CD4-positive, alpha-beta T cell treated with Interleukin-6 for 4 hours (primary cell): ENCODE measurements around the gene DUXB.

ENCODE experiments used
- DNase-seq: peaks from one replicate; pipeline ENCODE4 v3.0.0-alpha.2; 2020; ENCODE audit warnings: mixed read lengths

DUXB gene, protein sequence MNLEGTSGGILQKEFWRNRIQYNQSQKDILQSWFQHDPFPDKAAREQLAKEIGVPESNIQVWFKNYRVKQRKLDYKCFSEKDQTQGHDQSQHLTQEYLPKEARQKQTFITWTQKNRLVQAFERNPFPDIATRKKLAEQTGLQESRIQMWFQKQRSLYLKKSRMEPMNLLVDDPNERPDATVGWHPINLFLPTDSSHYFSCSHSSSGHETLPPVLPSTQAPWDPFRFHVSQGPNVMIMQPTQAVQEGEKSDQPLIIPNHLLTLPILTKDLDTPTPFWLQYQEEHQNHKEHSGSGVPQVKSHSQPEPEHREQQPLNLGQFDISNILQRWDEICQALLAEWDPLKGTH

DNA sequence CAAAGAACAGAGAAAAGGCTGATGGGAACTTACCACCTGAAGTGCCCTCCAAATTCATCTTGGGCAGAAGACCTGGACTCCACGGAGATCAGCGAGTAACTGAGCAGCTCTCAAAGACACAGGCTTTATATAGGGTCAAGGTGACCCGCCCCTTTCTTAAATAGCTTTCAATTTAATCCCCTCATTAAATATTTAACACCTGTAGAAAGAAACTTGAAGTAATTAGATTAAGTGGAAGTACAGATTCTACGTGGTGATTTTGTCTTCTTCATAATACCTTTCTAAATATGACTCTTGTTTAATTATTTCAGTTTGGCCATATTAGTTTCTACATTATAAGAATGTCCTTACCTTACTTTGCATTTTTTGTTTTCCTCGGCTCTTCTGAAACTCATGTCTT lies at the start of gene DUXB:
TSS of gene DUXB (minus strand) at position 101 of the 400 bp plus-strand sequence. CDS start at position 58, 43 bp downstream.
- no peak for DNase-seq

DNA sequence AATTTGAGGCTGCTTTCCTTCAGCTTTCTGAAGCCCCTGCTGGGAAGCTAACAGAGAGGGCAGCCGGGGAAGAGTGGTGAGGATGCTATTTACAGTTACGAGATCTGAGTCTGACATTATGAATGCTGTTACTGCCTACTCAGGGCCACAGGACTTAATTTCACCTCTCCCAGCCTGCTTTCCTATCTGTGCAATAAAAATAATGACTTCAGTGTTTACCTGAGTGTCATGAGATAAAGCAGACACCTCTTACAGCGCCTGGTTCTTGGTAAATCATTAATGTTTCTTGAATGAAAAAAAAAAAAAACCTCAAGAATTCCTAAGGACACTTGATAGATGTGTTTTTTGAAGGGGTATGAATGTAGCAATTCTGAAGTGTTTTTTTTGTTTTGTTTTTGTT lies 49.3 kb upstream of the DUXB start:
- DNase-seq, result no peak

DNA sequence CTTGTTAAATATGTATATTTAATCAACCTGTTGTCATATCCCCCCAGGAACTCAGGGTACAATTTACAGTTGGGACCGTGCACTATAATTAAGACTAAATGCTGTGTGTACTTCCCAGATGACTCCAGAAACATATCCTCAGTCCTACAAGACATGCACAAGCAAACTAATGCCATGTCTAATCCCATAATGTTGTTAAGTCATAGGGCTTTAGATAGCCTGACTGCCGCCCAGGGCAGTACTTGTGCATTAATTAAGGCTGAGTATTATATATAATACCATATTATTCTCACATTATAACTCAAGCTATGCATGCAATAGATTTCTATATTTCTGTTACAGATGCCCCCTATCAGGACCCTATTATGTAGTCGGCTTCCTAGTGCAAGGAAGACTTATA lies 45.1 kb upstream of the DUXB start:
- no peak for DNase-seq

DNA sequence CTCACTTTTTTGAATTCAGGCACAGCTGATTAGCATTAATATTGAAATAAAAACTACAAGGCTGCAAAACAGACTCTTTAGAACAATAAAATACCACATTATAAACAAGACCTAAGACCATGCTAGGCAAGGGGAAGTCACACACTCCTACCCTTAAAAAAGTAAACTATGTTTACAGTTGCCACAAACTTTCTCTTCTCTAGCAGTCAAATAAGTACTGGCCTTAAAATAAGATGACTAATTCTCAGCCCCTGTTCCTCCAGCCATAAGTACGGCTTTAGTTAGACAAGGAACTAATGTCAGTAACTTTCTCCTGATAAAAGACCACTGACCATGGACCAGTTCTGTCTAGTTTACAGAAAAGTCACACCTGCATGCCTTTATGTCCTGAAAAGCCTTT lies 44.6 kb upstream of the DUXB start:
- no peak for DNase-seq

DNA sequence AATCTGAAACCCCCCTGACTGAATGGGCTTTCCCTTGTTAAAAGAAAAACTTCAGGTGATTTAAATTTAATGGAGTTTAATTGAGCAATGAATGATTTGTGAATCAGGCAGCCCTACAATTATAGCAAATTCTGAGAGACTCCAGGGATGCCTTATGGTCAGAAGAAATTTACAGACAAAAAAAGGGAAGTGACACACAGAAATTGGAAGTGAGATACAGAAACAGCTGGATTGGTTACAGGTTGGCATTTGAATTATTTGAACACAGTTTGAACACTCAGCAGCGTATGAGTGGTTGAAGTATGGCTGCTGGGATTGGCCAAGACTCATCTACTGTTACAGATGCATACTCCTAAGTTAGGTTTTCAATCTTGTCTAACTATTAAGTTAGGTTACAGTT lies 44.0 kb upstream of the DUXB start:
- no peak for DNase-seq

DNA sequence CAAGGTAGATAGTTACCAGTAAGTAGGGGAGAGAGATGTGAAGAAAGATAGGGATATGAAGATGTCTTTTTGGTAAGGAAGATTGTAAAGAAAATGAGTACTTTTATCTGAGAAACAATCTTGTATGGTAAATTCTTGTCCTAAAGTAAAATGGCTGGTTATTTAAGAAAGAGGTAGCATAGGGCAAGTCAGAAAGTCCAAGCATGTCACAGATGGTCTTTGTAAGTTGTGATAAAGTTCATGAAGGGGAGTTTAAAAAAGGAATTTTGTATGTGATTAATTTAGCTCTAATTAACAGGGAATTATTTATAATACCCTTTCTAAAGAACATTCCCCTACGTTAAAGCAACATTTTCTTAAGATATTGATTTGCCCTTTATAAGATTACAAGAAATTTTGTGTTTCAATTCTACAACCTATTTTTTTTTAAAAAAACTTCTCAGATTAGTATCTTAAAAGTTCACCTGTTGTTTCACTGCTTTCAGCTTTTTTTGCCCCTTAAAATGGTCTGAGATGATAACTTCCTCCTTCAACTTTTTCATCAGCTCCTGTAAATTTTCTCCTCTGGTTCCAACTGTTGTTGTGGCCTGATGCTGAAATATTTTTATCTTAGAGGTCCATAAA lies 41.3 kb upstream of the DUXB start:
- no peak for DNase-seq

DNA sequence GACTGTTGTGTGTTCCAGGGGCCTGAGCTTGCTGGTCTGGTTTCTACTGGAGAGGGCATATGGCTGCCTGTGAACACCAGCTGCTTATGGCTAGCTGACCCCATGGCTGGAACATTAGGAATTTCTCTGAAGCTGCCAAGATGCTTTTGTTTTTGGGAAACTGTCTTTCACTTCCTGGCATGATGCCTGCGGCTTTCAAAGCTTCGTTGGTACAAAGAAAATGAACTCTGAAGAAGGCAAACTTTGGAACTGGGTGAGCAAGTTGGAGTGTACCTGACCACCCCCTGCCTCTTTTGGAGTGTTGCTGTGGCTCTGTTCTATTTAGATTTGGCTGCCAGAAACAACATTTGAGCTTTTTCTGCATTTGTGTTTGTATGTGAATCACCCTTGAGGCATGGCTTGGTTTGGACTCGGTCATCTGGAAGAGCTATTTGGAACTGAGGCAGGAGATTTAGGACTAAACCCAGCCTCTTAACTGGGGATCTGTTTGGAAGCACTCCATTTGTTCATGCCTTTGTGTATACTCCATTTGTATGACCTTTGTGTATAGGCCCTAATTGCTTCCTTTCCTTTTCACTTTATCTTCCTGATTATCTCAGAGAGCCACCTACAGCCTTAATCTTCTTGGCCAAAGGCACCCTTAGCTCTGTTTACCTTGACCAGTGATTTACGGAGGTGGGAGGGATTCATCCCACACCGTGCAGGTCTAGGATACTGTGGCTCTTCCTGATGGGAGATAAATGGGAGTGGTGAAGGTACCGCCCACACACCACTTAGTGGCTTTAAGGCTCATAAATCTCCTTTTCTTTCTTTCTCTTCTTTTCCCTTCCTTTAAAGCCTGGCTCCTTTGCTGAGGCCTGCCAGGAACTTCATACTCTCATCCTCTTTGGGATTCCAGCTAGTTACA lies 32.3 kb upstream of the DUXB start:
- DNase-seq, result no peak

DNA sequence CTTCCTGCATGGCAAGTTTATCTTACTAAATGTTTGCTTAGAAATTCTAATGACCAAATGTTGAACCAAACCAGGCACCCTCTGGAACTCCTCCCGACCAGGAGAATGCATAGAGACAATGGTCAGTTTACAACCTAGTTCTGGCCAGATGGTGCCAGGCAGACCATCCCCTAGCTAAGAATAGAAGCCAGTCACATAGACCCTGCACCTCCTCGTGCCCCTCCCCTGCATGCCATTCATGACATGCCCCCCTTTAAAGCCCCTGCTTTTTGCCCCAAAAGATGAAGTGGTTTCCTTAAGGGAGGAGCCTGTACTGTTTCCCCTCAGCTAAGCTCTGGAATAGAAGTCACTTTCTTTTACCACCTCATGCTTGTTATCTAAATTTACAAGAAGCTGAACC lies 31.6 kb upstream of the DUXB start:
- no peak for DNase-seq

DNA sequence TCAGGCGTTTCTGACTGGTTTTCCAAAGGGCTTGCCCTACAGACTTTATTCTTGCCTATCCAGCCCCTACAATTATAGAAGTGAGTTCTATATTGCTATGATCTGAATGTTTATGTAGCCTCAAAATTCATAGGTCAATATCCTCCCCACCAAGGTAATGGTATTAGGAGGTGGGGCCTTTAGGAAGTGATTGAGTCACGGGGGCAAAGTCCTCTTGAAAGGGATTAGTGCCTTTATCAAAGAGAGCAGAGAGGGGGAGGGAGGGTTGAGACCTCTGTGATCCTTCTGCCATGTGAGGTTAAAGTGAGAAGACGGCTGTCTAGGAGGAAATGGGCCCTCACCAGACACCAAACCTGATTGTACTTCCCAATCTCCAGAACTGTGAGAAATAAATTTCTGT lies 26.0 kb upstream of the DUXB start:
- no peak for DNase-seq

DNA sequence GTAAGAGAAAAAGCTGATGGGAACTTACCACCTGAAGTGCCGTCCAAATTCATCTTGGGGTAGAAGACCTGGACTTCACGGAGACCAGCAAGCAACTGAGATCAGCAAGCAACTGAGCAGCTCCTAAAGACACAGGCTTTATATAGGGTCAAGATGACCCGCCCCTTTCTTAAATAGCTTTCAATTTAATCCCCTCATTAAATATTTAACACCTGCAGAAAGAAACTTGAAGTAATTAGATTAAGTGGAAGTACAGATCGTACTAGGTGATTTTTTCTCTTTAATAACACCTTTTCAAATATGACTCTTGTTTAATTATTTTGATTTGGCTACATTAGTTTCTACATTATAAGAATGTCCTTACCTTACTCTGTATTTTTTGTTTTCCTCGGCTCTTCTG lies 25.1 kb upstream of the DUXB start, which contains the start of gene CPHXL:
TSS of gene CPHXL (minus strand) at position 101 of the 400 bp plus-strand sequence. CDS start at position 53, 48 bp downstream.
- DNase-seq, result no peak

DNA sequence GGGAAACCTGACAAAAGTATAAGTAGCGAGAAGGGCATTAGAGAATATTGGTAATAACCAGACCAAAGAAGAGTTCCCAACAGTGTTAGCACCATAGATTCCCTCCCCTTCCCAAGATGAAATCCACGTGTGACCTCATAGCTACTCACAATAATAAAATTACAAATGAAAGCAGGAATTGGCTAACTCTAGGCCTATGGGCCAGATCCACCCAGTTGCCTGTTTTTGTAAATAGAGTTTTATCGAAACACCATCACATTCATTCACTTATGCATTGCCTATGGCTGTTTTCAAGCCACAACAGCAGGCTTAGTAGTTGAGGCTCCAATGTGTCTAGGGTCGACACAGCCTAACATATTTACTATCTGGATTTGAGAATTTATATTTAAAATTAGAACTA lies 17.2 kb upstream of the DUXB start:
- no peak for DNase-seq

DNA sequence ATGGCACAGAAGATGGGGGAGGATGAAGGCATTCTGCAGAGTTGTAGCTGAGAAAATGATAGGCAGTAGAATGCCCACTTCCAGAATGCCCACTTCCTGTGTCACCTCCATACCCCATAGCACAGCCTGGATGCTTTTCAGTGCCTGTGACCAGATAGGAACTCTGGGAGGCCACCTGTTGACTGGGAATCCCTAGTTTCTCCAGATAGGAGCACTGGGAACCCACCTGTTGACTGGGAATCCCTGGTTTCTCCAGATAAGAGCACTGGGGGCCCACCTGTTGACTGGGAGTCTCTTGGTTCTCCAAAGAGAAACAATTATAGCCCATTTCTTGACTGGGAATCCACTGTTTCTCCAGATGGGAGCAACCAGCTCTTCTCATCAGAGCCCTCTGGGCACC lies 13.4 kb upstream of the DUXB start:
- DNase-seq, result no peak

DNA sequence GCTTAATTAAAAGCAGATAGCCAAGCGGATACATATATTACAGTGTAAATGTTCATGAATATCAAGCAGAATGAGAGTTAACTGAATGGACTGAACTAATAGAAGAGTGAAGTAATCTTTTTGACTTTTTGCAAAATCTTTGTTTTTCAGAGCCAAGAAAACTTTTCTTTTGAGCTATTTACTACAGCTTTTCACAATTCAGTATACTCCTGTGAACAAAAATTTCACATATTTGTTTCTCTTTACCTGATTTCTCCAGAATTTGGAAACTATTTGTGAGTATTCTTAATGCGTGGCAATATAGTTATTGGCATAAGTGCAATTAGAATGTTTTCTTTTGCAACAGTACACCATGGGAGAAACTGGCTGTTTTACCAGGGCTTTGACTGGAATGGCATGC lies 9.1 kb upstream of the DUXB start:
- DNase-seq, result no peak

DNA sequence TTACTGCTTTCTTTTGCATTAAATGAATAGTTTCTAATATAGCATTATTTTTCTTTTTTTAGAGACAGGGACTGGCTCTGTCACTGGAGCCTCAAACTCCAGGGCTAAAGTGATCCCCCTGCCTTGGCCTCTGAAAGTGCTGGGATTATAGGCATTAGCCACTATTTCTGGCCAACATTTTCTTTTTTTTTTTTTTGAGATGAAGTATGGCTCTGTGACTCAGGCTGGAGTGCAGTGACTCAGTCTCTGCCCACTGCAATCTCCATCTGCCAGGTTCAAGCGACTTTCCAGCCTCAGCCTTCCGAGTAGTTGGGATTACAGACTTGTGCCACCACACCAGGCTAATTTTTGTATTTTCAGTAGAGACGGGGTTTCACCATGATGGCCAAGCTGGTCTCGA lies 2.0 kb upstream of the DUXB start:
- DNase-seq, result no peak

DNA sequence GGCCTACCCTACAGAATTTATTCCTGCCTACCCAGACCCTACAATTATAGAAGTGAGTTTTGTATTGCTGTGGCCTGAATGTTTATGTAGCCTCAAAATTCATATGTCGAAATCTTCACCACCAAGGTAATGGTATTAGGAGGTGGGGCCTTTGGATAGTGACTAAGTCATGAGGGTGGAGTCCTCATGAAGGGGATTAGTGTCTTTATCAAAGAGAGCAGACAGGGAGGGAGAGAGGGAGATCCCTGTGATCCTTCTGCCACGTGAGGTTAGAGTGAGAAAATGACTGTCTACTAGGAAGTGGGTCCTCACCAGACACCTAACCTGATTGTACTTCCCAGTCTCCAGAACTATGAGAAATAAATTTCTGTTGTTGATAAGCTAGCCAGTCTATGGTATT lies 981 bp upstream of the DUXB start:
- no peak for DNase-seq

DNA sequence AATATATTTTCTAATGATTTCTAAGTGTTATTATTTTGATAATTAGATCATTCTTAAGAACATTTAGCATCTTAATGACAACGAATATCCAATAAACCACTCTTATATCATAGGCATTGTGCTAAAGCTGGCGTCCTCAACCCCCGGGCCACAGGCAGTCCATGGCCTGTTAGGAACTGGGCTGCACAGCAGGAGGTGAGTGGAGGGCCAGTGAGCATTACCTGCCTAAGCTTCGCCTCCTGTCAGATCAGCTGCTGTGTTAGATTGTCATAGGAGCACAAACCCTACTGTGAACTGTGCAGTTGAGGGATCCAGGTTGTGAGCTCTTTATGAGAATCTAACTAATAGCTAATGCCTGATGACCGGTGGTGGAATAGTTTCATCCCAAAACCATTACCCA lies 3.7 kb downstream of the DUXB start:
- DNase-seq, result no peak

DNA sequence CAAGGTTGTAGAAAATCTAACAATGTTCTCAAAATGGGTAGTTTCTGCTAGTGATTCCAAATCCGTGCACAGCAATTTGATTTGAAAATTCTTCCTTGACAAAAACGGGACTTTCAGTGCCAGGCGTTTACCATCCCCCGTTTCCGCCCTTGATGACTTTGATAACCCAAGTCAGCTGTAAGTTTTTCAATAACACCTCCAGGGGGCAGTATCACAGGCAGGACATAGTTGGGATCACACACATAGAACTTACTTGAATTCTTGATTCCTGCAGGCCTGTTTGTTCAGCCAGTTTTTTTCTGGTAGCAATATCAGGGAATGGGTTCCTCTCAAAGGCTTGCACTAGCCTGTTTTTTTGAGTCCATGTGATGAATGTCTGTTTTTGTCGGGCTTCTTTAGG lies 5.6 kb downstream of the DUXB start:
- DNase-seq, result no peak

DNA sequence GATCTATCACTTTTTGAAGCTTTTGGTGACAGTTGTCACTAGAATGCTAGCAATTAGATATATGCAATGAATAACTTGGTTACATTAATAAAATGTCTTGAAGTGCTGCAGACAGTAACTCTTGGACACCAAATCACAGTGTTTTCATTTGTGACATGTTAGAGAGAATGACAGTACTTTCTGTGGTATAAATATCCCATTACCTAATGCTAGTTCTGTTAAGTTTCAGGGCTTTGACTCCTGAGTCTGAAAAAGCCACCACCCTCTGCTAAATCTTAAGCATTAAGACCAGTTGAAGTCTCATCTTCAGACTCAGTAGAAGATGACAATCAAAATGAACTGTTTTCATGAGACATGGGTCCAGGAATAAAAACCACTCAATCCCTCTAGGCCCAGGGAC lies 13.9 kb downstream of the DUXB start:
- DNase-seq, result no peak

DNA sequence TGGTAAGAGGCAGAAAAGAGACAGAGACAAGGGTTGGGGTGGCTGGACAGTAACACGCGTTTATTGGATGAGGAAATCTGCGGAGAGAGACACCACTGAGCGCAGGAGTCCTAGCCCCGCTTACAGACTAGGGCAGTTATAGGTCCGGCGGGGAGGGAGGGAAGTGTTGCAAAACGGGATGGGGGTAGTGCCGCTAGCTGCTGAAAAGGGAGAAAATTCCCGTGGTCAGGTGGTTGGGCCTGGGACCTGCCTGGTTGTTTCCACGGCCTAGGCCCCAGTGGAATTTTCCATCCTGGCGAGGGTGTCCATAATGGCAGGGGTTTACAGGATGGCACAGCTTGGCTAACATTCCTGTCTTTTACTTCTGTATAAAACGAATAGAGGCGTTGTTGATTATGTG lies 19.0 kb downstream of the DUXB start:
- DNase-seq, result no peak

DNA sequence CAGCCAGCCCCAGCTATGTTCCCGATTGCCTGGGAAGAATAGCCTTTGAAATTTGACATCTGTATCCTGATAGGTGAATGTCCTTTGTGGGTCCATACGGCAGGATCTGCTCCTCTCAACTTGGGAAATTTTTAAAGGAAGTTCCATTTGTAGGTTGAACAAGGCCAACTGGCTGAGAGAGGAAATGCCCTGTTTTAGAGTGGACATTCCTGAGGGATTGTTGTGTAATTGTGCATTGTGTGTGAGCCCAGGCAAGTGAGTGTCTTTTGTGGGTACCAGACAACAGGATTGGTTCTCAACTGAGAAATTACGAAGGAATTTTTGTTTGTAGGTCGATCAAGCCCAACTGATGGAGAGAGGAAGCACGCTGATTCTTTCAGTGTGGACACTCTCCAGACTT lies 21.9 kb downstream of the DUXB start:
- DNase-seq, result no peak

DNA sequence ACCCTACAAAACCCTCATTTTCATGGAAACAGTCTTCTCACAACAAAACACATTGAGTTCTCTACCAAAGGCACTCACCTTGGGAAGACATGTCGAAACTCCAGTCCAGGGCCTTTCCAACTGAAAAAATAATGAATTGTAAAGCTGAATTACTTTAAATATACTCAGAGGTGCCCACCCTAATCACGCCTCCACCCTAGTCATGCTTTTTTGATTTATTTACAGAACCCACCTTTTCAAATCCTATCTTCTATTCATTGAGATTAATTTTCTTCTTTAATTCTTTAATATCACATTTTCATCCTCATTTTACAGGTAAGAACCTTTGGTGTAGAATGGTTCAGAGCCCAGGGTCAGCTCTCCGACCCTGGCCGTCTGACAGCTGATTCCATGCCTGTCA lies 24.4 kb downstream of the DUXB start, which contains the start of gene CPHXL2:
TSS of gene CPHXL2 (minus strand) at position 101 of the 400 bp plus-strand sequence. CDS start at position 91, 10 bp downstream.
- DNase-seq, result no peak

DNA sequence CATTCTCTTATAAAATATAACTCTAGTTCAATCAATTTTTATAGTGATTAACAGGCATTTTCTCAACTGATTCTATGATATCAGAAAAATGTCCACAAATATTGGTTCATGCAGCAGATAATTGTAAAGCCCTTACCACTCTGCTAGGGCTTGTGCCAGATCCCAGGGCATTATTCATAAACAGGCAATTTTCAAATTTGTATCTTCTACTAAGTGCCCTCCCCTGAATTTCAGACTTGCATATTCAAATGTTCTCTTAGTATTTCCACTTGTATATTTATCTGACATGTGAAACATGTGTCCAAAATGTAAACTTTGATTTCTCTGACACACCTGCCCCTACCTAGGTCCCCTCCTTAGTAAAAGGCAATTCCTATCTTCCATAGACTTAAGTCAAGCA lies 33.8 kb downstream of the DUXB start:
- DNase-seq, result no peak

DNA sequence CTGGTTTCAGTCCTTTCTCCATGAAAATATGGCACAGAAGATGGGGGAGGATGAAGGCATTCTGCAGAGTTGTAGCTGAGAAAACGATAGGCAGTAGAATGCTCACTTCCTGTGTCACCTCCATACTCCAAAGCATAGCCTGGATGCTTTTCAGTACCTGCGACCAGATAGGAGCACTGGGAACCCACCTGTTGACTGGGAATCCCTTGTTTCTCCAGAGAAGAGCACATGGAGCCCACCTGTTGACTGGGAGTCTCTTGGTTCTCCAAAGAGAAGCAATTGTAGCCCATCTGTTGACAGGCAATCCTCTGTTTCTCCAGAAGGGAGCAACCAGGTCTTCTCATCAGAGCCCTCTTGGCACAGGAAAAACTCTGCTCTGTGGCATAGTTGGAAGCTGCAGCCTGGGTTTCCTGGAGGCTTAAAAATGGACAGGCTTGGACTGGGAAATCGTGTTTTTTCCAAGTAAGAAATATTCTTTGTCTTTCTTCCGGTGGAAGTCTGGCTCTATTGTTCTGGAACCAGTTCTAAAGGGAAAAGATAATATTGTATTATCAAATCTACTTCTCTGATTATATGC lies 40.4 kb downstream of the DUXB start:
- no peak for DNase-seq
